OCI-LY3 (cell line): ENCODE results near the gene RBM20.

ENCODE experiments used
- CTCF ChIP-seq: fragments of 200-600, 300-600 bp; sonication (generic); IDR thresholded peaks from 2 replicates; pipeline ENCODE4 v1.5.1; 2014; ENCODE audit warnings: antibody characterized with exemption, low read length, low read depth
- EZH2phosphoT487 ChIP-seq: fragments of 200-600 bp; shearing (Covaris generic); IDR thresholded peaks from 2 replicates; pipeline ENCODE4 v1.6.1; 2018; ENCODE audit warnings: antibody characterized with exemption, mixed run types, low read depth

- TF ChIP-seq CTCF: no peak
- TF ChIP-seq EZH2phosphoT487: no peak
Observed at GRCh38 chr10:110746969-110747608, 103.0 kb downstream of the RBM20 start.
